HepG2 (cell line): ENCODE data around the gene RAB17. TPM values are rescaled to one million over a fixed set of nuclear protein-coding genes. Genes with fewer than 3 reads are reported as not detected.

Experiments
- ARHGAP35 ChIP-seq: sonication (generic); formaldehyde crosslinking; IDR thresholded peaks from 2 replicates; pipeline ENCODE4 v1.9.0; 2022; ENCODE audit warnings: mild to moderate bottlenecking, inconsistent platforms, moderate library complexity, missing genetic modification reagents, borderline replicate concordance
- BHLHE40 ChIP-seq: IDR thresholded peaks from 2 replicates; pipeline ENCODE4 v1.6.1; 2011; ENCODE audit warnings: low read length, improper control_type of control experiment
- EZH2 ChIP-seq: conservative IDR thresholded peaks from 2 replicates; pipeline ENCODE4 v1.6.1; 2012; ENCODE audit warnings: mild to moderate bottlenecking, low read depth, low read length, moderate library complexity
- GABPB1 ChIP-seq: IDR thresholded peaks from 2 replicates; pipeline ENCODE4 v1.6.1; 2016; ENCODE audit warnings: mild to moderate bottlenecking, missing genetic modification reagents, moderate library complexity, missing compliant biosample characterization
- GATAD2A ChIP-seq: IDR thresholded peaks from 2 replicates; pipeline ENCODE4 v1.6.1; 2016
- NFYC ChIP-seq: IDR thresholded peaks from 2 replicates; pipeline ENCODE4 v1.6.1; 2016; ENCODE audit warnings: missing genetic modification reagents, missing compliant biosample characterization
- RAD21 ChIP-seq: fragments of 450-650 bp; formaldehyde crosslinking; IDR thresholded peaks from 2 replicates; pipeline ENCODE4 v1.5.0; 2020; ENCODE audit warnings: mild to moderate bottlenecking
- RARA ChIP-seq: IDR thresholded peaks from 2 replicates; pipeline ENCODE4 v1.6.1; 2016; ENCODE audit warnings: missing genetic modification reagents, missing compliant biosample characterization
- SATB2 ChIP-seq: sonication (generic); formaldehyde crosslinking; IDR thresholded peaks from 2 replicates; pipeline ENCODE4 v1.5.0; 2020; ENCODE audit warnings: missing genetic modification reagents
- SPEN ChIP-seq: sonication (generic); formaldehyde crosslinking; IDR thresholded peaks from 2 replicates; pipeline ENCODE4 v1.5.1; 2020; ENCODE audit warnings: low read depth, mild to moderate bottlenecking, missing genetic modification reagents
- SRSF4 ChIP-seq: fragments of 200-400 bp; formaldehyde crosslinking; IDR thresholded peaks from one replicate; pipeline ENCODE4 v1.6.1; 2018; ENCODE audit warnings: mild to moderate bottlenecking, low read depth, low read length, moderate library complexity; ENCODE audit not compliant: poor library complexity, severe bottlenecking
- TOPORS ChIP-seq: sonication (generic); formaldehyde crosslinking; IDR thresholded peaks from 2 replicates; pipeline ENCODE4 v1.8.0; 2023; ENCODE audit warnings: mild to moderate bottlenecking, missing genetic modification reagents
- ZBTB3 ChIP-seq: sonication (generic); formaldehyde crosslinking; IDR thresholded peaks from 2 replicates; pipeline ENCODE4 v1.4.0; 2020; ENCODE audit warnings: low read depth, mild to moderate bottlenecking, moderate library complexity, missing genetic modification reagents, borderline replicate concordance
- ZFP1 ChIP-seq: IDR thresholded peaks from 2 replicates; pipeline ENCODE4 v1.6.1; 2016
- ZNF333 ChIP-seq: sonication (generic); formaldehyde crosslinking; IDR thresholded peaks from 2 replicates; pipeline ENCODE4 v1.4.0; 2020; ENCODE audit warnings: mild to moderate bottlenecking, missing genetic modification reagents, borderline replicate concordance
- ZNF382 ChIP-seq: sonication (generic); formaldehyde crosslinking; IDR thresholded peaks from 2 replicates; pipeline ENCODE4 v1.5.0; 2020; ENCODE audit warnings: missing genetic modification reagents, mild to moderate bottlenecking, borderline replicate concordance
- ZNF614 ChIP-seq: IDR thresholded peaks from 2 replicates; pipeline ENCODE4 v1.6.1; 2018; ENCODE audit warnings: missing biosample characterization, missing genetic modification reagents, inconsistent platforms, borderline replicate concordance
- ZNF891 ChIP-seq: sonication (generic); formaldehyde crosslinking; IDR thresholded peaks from 2 replicates; pipeline ENCODE4 v1.5.0; 2020; ENCODE audit warnings: mild to moderate bottlenecking, missing genetic modification reagents
- polyA plus RNA-seq, 8 experiments: library from polyadenylated mRNA; depleted of rRNA in 3 of 8; stranded (reverse) in 7 of 8; unstranded in 1 of 8; fragments of >200 nt; fragmentation: Illumina TruSeq in 4 of 8; extraction: Trizol in 4 of 8; gene quantifications; 2 replicates each; pipeline versions ENCODE4 v1.2.1 to v1.2.3, GENCODE V29; 2011 to 2016; ENCODE audit warnings: low read depth in 4 of 8, missing spikeins in 1 of 8, mixed read lengths in 1 of 8; ENCODE audit not compliant: insufficient read depth in 1 of 8
- total RNA-seq, 5 experiments: library from RNA; depleted of rRNA; stranded (reverse); fragments of >200 nt; fragmentation: Illumina TruSeq; extraction: Trizol; gene quantifications; 2 replicates each; pipeline ENCODE4 v1.2.3, GENCODE V29; 2016; ENCODE audit warnings: low read depth in 1 of 5
- TF ChIP-seq, protein P1 (sequence below): sonication (generic); formaldehyde crosslinking; IDR thresholded peaks from 2 replicates; pipeline ENCODE4 v1.4.0; 2020; ENCODE audit warnings: missing genetic modification reagents
- TF ChIP-seq, protein P2 (sequence below): sonication (generic); formaldehyde crosslinking; IDR thresholded peaks from 2 replicates; pipeline ENCODE4 v1.4.0; 2020; ENCODE audit warnings: missing genetic modification reagents, mild to moderate bottlenecking, borderline replicate concordance
- TF ChIP-seq, protein P3 (sequence below): sonication (generic); formaldehyde crosslinking; IDR thresholded peaks from 2 replicates; pipeline ENCODE4 v1.8.0; 2022; ENCODE audit warnings: missing genetic modification reagents, low read depth, mild to moderate bottlenecking, borderline replicate concordance
- TF ChIP-seq, protein P4 (sequence below): sonication (generic); formaldehyde crosslinking; IDR thresholded peaks from 2 replicates; pipeline ENCODE4 v1.5.1; 2020; ENCODE audit warnings: missing genetic modification reagents, mild to moderate bottlenecking, borderline replicate concordance
- TF ChIP-seq, protein P5 (sequence below): sonication (generic); formaldehyde crosslinking; IDR thresholded peaks from 2 replicates; pipeline ENCODE4 v1.8.0; 2022; ENCODE audit warnings: mild to moderate bottlenecking, missing genetic modification reagents, borderline replicate concordance

RAB17 gene
- total and polyA plus RNA-seq, 2 of the 13 experiments (the other 11 are each of a cell fraction or from before 2014, with no cell fraction given): 68.0 to 124 TPM

DNA sequence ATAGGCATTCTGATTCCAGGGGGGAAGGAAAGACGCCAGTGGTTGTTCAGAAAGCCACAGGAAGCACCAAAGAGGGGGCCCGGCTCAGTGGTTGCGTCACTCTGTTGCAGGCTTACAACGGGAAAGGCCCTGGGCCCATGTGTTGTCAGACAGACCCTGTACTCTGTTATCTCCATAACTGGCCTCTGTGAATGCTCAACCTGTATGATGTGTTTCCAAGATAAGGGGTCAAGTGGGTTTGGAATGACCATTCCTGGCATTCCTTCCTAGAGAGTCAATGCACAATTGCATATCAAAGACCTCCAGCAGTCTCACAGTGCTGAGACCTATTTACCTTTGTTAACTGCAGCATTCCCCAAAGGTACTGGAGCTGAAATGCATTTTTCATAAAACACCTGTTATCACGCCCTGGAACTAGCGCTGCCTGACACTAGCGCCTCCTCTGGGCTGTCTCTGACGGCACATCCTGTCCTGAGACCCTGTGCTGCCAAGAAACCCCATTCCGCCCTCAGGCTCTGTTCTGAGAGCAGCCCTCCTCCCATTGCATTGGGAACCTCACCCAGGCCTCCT lies 23.7 kb upstream of the RAB17 start (continued):
- TF ChIP-seq, protein P1, sequence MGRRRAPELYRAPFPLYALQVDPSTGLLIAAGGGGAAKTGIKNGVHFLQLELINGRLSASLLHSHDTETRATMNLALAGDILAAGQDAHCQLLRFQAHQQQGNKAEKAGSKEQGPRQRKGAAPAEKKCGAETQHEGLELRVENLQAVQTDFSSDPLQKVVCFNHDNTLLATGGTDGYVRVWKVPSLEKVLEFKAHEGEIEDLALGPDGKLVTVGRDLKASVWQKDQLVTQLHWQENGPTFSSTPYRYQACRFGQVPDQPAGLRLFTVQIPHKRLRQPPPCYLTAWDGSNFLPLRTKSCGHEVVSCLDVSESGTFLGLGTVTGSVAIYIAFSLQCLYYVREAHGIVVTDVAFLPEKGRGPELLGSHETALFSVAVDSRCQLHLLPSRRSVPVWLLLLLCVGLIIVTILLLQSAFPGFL: no peak
- TF ChIP-seq ZBTB3 (no peak; the same call in 1 of the 2 replicates), SATB2 (CRISPR knock-in tag) (no peak), ZNF614 (CRISPR knock-in tag) (peak; percentile 96; the same call in 1 of the 2 replicates), SPEN (peak; percentile 92), ZNF333 (no peak), ARHGAP35 (no peak), EZH2 (no peak; the same call in 1 of the 2 replicates), RARA (CRISPR knock-in tag) (peak; percentile 100), GATAD2A (CRISPR knock-in tag) (peak; percentile 97), SRSF4 (no peak), BHLHE40 (peak; percentile 45; the same call in 1 of the 2 replicates), RAD21 (CRISPR knock-in tag) (no peak), ZFP1 (CRISPR knock-in tag) (peak; percentile 73; the same call in 1 of the 2 replicates), ZNF382 (CRISPR knock-in tag) (no peak), TOPORS (no peak), ZNF891 (no peak), GABPB1 (CRISPR knock-in tag) (peak; percentile 62), NFYC (CRISPR knock-in tag) (peak; percentile 40; the same call in 1 of the 2 replicates)
- TF ChIP-seq, protein P2, sequence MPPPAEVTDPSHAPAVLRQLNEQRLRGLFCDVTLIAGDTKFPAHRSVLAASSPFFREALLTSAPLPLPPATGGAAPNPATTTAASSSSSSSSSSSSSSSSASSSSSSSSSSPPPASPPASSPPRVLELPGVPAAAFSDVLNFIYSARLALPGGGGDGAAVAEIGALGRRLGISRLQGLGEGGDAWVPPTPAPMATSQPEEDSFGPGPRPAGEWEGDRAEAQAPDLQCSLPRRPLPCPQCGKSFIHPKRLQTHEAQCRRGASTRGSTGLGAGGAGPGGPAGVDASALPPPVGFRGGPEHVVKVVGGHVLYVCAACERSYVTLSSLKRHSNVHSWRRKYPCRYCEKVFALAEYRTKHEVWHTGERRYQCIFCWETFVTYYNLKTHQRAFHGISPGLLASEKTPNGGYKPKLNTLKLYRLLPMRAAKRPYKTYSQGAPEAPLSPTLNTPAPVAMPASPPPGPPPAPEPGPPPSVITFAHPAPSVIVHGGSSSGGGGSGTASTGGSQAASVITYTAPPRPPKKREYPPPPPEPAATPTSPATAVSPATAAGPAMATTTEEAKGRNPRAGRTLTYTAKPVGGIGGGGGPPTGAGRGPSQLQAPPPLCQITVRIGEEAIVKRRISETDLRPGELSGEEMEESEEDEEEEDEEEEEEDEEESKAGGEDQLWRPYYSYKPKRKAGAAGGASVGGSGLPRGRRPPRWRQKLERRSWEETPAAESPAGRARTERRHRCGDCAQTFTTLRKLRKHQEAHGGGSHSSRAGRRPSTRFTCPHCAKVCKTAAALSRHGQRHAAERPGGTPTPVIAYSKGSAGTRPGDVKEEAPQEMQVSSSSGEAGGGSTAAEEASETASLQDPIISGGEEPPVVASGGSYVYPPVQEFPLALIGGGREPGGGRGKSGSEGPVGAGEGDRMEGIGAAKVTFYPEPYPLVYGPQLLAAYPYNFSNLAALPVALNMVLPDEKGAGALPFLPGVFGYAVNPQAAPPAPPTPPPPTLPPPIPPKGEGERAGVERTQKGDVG (CRISPR knock-in tag): peak; percentile 96
- TF ChIP-seq, protein P3, sequence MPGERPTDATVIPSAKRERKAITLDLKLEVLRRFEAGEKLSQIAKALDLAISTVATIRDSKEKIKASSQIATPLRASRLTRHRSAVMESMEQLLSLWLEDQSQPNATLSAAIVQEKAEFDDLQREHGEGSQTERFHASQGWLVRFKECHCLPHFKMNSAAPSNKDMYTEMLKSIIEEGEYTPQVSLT: no peak
- TF ChIP-seq, protein P4, sequence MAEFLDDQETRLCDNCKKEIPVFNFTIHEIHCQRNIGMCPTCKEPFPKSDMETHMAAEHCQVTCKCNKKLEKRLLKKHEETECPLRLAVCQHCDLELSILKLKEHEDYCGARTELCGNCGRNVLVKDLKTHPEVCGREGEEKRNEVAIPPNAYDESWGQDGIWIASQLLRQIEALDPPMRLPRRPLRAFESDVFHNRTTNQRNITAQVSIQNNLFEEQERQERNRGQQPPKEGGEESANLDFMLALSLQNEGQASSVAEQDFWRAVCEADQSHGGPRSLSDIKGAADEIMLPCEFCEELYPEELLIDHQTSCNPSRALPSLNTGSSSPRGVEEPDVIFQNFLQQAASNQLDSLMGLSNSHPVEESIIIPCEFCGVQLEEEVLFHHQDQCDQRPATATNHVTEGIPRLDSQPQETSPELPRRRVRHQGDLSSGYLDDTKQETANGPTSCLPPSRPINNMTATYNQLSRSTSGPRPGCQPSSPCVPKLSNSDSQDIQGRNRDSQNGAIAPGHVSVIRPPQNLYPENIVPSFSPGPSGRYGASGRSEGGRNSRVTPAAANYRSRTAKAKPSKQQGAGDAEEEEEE (CRISPR knock-in tag): 0 out of 2 replicates have a peak, but pooled peaks have one; percentile 89
- TF ChIP-seq, protein P5, sequence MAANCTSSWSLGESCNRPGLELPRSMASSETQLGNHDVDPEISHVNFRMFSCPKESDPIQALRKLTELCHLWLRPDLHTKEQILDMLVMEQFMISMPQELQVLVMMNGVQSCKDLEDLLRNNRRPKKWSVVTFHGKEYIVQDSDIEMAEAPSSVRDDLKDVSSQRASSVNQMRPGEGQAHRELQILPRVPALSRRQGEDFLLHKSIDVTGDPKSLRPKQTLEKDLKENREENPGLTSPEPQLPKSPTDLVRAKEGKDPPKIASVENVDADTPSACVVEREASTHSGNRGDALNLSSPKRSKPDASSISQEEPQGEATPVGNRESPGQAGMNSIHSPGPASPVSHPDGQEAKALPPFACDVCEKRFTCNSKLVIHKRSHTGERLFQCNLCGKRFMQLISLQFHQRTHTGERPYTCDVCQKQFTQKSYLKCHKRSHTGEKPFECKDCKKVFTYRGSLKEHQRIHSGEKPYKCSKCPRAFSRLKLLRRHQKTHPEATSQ (CRISPR knock-in tag): peak; percentile 40; the same call in 1 of the 2 replicates
